Tibial nerve (tissue), 3 donors: ENCODE data around the gene THOC5.

Source experiments
- CTCF ChIP-seq, 5 experiments: fragments of 200-600 bp in 3 of 5; fragments of 450-650 bp in 2 of 5; sonication (generic) in 3 of 5; IDR thresholded peaks; one replicate each; pipeline ENCODE4 v1.5.1; 2016 to 2019; ENCODE audit warnings: antibody characterized with exemption in 5 of 5, mild to moderate bottlenecking in 3 of 5, moderate library complexity in 2 of 5
- POLR2A ChIP-seq, 2 donors: fragments of 450-650 bp; IDR thresholded peaks; one replicate each; pipeline ENCODE4 v1.6.1; 2017; ENCODE audit warnings: antibody characterized with exemption in 2 of 2, mild to moderate bottlenecking in 2 of 2, moderate library complexity in 2 of 2

GRCh38 chr22:29459773-29460172 lies 93.8 kb downstream of the THOC5 start:
- TF ChIP-seq POLR2A (IDR thresholded peaks at IDR 0.05) (no peak), CTCF (IDR thresholded peaks at IDR 0.05) (no peak)
